Measurements from ENCODE around the gene MYOM1. TPM values are rescaled to one million over a fixed set of nuclear protein-coding genes. Genes with fewer than 3 reads are reported as not detected.

MYOM1 gene
- total and polyA plus RNA-seq, 2 donors (not counting 3 experiments of a cell fraction or from before 2014, with no cell fraction given), result 0.08 TPM; not detected in 1

DNA sequence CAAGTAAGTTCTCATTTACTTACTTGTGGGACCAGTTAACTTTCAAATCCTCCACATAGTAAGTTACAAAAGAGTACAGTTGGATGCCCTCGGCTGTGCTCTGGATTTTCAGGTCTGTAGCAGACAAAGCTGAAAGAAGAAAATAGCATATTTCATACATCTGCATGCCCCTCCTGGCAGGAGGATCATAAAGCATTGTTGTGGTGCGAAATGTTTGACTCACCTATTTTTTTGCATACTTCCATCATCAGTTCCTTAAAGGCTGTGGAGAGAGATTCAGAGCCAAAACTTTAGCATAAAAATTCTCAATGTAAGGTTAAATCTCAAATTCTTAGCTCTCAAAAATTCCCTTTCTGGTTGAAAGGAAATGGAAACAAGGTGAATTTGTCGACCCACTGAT lies 136.0 kb downstream of the MYOM1 start:
- FAIRE-seq (no peak), DNase-seq (ENCODE audit: low read depth, low spot score) (peak; percentile 69)
- dilution Hi-C loops (cut with MboI; ENCODE audit: extremely low pct_ligation_motif_present, low sequenced_read_pairs) (no loop called here), intact Hi-C loops (cut with micrococcal nuclease) (no loop called here)
- H3K9me3 ChIP-seq (replicated peaks; ENCODE audit: control insufficient read depth, insufficient read depth, low read length), result no peaks in the 10 kb centered on the region
- no peak overlapping the region for H3K4me3 ChIP-seq (replicated peaks in 1 of 3; ENCODE audit: insufficient read depth in 1 of 3, low read depth in 1 of 3, low read length in 3 of 3)
- H3K36me3 ChIP-seq (ENCODE audit: control insufficient read depth in 2 of 2, extremely low read depth in 1 of 2, insufficient read depth in 2 of 2, low read length in 2 of 2), result no peaks in the 10 kb centered on the region
- no peak for TF ChIP-seq FOS (IDR thresholded peaks at IDR 0.05; ENCODE audit: borderline replicate concordance, insufficient read depth, low read length)
- POLR2A ChIA-PET, result no interaction called here
- peak overlapping the region; percentile 33 for H3K9ac ChIP-seq (replicated peaks; ENCODE audit: extremely low read depth, insufficient read depth, low read length)
- no peaks in the 10 kb centered on the region for H3K9me1 ChIP-seq (replicated peaks; ENCODE audit: control insufficient read depth, extremely low read depth, insufficient read depth, low read length)
- no TSS peak for BruUV-seq (replicated peaks)
- peak overlapping the region; percentile 77 for H2AFZ ChIP-seq (ENCODE audit: low read depth, low read length)
- peak overlapping the region; percentile 59 for H3K27ac ChIP-seq (ENCODE audit: insufficient read depth, low read depth, low read length)
- no peaks in the 10 kb centered on the region for H3K27me3 ChIP-seq (ENCODE audit: control insufficient read depth in 2 of 2, insufficient read depth in 2 of 2, low read length in 2 of 2)
- H3K4me2 ChIP-seq (ENCODE audit: insufficient read depth, low read length), result peak overlapping the region; percentile 72
- CTCF ChIA-PET, result interaction anchor here (0.7 to 5.2 kb wide), 8 partner anchors 11 to 318 kb away, joined by 3 to 39 read pairs (median 3); no protein-coding TSS in a partner anchor
- peaks cover 37% of the 10 kb centered on the region for H3K4me1 ChIP-seq (ENCODE audit: control insufficient read depth, extremely low read depth, insufficient read depth, low read length)
- no peaks in the 10 kb centered on the region for H3K79me2 ChIP-seq (ENCODE audit: control insufficient read depth, insufficient read depth, low read length)
- no peaks in the 10 kb centered on the region for H4K20me1 ChIP-seq (replicated peaks; ENCODE audit: control insufficient read depth, extremely low read depth, insufficient read depth, low read length)

DNA sequence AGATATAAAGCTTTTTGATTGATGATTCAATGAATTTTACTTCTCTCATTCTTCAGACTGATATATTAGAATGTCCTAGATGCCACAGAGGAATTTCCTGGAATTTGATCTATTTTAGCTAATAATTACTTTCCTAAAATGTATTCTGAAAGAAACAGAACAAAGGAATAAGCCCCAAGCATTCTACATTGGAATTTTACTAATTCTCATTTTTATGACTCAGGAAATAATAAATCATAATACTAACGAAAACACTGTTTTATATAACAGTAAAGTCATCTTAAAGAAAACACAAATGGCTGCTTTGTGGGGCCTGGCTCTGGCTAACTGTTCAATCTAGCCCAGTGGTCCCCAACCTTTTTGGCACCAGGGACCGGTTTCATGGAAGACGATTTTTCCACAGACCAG lies 138.2 kb downstream of the MYOM1 start:
- ChIA-PET CTCF (interaction anchor here (0.6 to 5.2 kb wide), 6 partner anchors 19 to 76 kb away, joined by 3 to 39 read pairs (median 4); no protein-coding TSS in a partner anchor), POLR2A (no interaction called here)
- Histone ChIP-seq H3K4me3 (replicated peaks in 1 of 3; ENCODE audit: insufficient read depth in 1 of 3, low read depth in 1 of 3, low read length in 3 of 3) (no peak overlapping the region), H3K4me1 (ENCODE audit: control insufficient read depth, extremely low read depth, insufficient read depth, low read length) (peaks cover 37% of the 10 kb centered on the region), H3K27me3 (ENCODE audit: control insufficient read depth in 2 of 2, insufficient read depth in 2 of 2, low read length in 2 of 2) (no peaks in the 10 kb centered on the region), H3K9me1 (replicated peaks; ENCODE audit: control insufficient read depth, extremely low read depth, insufficient read depth, low read length) (no peaks in the 10 kb centered on the region), H3K36me3 (ENCODE audit: control insufficient read depth in 2 of 2, extremely low read depth in 1 of 2, insufficient read depth in 2 of 2, low read length in 2 of 2) (no peaks in the 10 kb centered on the region), H3K4me2 (ENCODE audit: insufficient read depth, low read length) (peak overlapping the region; percentile 26), H3K9me3 (replicated peaks; ENCODE audit: control insufficient read depth, insufficient read depth, low read length) (no peaks in the 10 kb centered on the region), H4K20me1 (replicated peaks; ENCODE audit: control insufficient read depth, extremely low read depth, insufficient read depth, low read length) (no peaks in the 10 kb centered on the region), H3K79me2 (ENCODE audit: control insufficient read depth, insufficient read depth, low read length) (no peaks in the 10 kb centered on the region), H3K27ac (ENCODE audit: insufficient read depth, low read depth, low read length) (peak overlapping the region; percentile 53), H2AFZ (ENCODE audit: low read depth, low read length) (no peak overlapping the region), H3K9ac (replicated peaks; ENCODE audit: extremely low read depth, insufficient read depth, low read length) (peak overlapping the region; percentile 28)
- BruUV-seq (replicated peaks), result no TSS peak
- dilution Hi-C loops (cut with MboI; ENCODE audit: extremely low pct_ligation_motif_present, low sequenced_read_pairs) (no loop called here), intact Hi-C loops (cut with micrococcal nuclease) (loop anchor here (1.0 kb wide), 4 partner anchors 23 to 165 kb away; no protein-coding TSS in a partner anchor)
- peak; percentile 57 for FAIRE-seq
- peak; percentile 8 for TF ChIP-seq JUN (IDR thresholded peaks at IDR 0.05; ENCODE audit: borderline replicate concordance, insufficient read depth, insufficient read length, low read depth)
- TF ChIP-seq MAX (IDR thresholded peaks at IDR 0.05; ENCODE audit: insufficient read depth, insufficient read length), result no peak
- DNase-seq (ENCODE audit: low read depth, low spot score), result peak; percentile 75
